Stimulated activated CD4-positive, alpha-beta T cell treated with anti-CD3 and anti-CD28 coated beads, Interleukin-1b, Interleukin-23, amount 100 ng/mL, for 48 hours (primary cell): Measurements from ENCODE around the gene UBTF.

Experiments used
- DNase-seq: peaks from one replicate; pipeline ENCODE4 v3.0.0-alpha.2; 2020

Gene UBTF, protein sequence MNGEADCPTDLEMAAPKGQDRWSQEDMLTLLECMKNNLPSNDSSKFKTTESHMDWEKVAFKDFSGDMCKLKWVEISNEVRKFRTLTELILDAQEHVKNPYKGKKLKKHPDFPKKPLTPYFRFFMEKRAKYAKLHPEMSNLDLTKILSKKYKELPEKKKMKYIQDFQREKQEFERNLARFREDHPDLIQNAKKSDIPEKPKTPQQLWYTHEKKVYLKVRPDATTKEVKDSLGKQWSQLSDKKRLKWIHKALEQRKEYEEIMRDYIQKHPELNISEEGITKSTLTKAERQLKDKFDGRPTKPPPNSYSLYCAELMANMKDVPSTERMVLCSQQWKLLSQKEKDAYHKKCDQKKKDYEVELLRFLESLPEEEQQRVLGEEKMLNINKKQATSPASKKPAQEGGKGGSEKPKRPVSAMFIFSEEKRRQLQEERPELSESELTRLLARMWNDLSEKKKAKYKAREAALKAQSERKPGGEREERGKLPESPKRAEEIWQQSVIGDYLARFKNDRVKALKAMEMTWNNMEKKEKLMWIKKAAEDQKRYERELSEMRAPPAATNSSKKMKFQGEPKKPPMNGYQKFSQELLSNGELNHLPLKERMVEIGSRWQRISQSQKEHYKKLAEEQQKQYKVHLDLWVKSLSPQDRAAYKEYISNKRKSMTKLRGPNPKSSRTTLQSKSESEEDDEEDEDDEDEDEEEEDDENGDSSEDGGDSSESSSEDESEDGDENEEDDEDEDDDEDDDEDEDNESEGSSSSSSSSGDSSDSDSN

DNA sequence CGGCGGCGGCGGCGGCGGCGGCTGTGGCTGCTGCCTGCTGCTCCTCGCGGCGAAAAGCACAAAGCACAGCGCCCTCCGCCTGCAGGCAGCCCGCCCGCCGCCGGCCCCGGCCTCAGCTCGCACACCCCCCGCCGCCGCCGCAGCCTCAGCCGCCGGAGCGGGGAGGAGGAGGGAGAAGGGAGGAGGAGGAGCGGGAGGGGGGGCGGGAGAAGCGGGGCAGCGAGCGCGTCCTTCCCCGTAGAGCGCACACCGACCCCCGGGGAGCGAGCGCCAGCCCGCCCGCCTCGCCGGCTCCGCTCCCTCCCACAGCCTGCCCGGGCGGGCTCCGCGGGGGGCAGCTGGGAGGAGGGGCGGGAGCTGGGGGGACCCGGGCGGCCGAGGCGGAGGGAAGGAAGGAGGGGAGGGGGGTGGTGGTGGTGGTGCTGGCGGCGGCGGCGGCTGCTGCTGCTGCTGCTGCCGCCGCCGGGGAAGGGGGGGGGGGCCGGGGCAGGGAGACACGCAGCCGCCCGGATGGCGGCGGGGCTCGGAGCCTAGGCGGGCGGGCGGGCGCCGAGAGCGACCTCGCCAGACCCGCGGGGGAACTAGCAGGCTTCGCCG, at the start of gene UBTF:
TSS of gene UBTF (minus strand) at position 60 of the 597 bp plus-strand sequence. CDS start 1,446 bp downstream, outside the sequence.
- DNase-seq, result peak; percentile 45

- DNase-seq, result no peak
These were observed 49.4 kb upstream of the UBTF start for GRCh38 chr17:44268709-44269534.

- DNase-seq, result no peak
These were observed 48.5 kb upstream of the UBTF start, which contains the start of gene SLC4A1 for GRCh38 chr17:44267818-44268490. SLC4A1 (minus strand) TSS chr17:44268135; CDS start chr17:44262866, 5,269 bp downstream.

DNA sequence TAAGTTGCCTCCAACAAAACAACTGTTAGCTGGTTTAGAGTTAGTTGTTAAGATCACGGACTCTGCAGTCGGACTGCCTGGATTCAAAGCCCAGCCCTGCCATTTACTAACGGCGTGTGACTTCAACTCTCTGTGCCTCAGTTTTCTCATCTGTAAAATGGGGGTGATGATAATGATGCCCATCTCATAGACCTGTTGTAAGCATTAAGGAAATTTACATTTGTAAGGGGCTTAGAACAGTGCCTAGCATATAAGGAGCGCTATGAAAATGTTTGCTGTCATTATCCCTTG, 47.6 kb upstream of the UBTF start:
- DNase-seq, result no peak

DNA sequence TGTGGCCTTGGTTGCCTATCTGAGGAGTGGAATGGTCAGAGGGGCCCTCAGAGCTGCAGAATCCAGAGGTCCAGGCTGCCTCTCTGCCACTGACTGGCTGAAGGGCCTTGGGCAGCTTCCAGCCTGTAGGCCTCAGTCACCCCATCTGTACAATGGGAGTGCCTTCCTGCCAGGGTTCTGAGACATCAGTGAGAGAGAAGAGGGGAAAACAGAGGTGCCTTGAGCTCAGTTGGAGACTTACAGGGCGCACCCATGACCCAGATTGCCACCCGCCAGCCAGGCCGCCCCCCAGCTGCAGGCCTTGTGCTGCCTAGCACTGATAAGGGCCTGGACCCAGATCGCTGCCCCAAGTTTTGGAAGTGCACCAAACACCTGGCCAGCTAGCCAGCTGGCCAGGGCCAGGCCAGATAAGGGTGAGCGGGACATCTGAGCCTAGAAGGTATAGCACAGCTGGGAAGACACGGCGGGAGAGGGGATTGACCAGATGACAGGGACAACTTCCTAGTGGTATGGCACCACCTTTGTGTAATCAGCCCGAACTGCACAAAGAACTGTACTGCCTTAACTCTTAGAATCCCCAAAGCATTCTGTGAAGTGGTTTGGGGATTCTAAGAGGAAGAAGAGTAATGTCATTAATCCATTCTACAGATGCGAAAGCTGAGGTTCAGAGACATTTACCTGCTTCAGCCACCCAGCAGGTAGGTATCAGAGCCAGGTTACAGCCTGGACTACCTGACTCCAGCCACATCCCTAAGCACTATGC, 47.1 kb upstream of the UBTF start:
- no peak for DNase-seq

GRCh38 chr17:44263345-44263902, 43.9 kb upstream of the UBTF start:
- no peak for DNase-seq

- DNase-seq, result no peak
These were observed 43.3 kb upstream of the UBTF start for GRCh38 chr17:44262654-44263225.

DNA sequence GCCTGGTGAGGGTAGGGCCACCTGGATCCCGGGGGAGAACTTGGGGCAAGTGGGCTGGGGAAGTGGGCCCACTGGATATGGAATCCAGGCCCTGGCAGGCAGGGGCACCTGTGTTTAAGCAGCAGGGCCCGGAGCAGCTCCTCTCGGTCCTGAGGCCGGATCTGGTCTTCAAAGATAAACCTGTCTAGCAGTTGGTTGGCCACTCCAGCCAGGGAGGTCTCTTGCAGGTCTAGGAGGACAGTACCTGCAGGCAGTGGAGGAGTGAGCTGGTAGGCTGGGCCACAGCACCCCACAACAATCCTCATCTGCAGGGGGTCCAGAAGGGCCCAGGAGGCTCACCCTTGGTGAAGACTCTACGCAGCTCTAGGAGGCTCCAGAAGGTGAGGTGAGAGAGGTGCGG, 40.8 kb upstream of the UBTF start:
- DNase-seq, result no peak

- DNase-seq, result no peak
These were observed 39.4 kb upstream of the UBTF start for GRCh38 chr17:44258811-44259351.

- no peak for DNase-seq
These were observed 38.6 kb upstream of the UBTF start for GRCh38 chr17:44257815-44258760.

GRCh38 chr17:44256671-44257070, 37.2 kb upstream of the UBTF start:
- no peak for DNase-seq

GRCh38 chr17:44255915-44256314, 36.4 kb upstream of the UBTF start:
- no peak for DNase-seq

- DNase-seq, result no peak
These were observed 35.1 kb upstream of the UBTF start for GRCh38 chr17:44254361-44255095.

- no peak for DNase-seq
These were observed 33.5 kb upstream of the UBTF start for GRCh38 chr17:44253006-44253405.

DNA sequence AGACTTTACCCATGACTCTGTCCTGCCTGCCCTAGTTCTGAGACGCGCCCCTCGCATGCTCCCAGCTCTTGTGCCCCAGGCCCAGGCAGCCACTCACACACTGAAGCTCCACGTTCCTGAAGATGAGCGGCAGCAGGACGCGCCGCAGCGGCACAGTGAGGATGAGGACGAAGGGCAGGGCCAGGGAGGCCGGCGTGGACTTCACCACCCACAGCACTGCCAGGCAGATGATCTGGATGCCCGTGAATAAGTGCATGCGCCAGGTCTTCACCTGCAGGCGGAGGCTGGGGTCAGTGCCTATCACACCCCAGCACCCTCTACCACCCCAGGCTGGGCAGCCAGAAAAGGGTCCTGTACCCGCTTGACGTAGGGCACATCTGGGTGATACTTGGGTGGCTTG, 31.6 kb upstream of the UBTF start:
- no peak for DNase-seq

DNA sequence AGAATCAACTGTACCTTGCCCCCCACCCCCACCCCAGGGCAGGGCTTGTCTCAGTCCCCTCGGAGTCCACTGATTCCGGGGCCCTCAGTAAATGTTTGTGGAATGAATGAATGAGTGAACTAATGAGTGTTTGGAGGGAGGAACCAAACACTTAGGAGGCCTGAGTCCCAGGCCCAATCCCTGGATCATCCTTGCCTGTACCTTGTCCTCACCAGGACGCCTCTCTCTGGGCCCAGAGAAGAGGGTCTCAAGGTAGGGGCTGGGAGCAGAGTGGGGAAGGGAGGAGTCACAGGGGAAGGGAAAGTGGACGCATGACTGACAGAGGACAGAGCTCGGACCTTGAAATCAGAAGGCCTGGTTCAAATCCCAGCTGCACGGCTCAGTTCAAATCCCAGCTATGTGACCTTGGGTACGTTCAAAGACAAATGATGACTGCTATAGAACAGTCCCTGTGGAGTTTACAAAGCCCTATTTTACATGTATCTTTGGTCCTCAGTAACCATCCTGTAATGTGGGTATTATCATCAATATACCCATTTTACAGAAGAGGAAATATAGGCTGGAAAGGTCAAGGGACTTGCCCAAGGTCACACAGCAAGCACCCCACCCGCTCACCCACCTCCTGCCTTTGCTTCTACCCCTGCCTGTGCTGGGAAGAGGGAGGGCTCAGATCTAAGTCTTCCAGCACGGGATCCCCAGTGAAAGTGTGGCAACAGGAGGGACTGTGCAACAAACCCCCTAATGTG, 30.2 kb upstream of the UBTF start:
- DNase-seq, result no peak

- no peak for DNase-seq
These were observed 28.6 kb upstream of the UBTF start for GRCh38 chr17:44247876-44248736.
